Measurements from ENCODE around the gene TMEM80. TPM values are rescaled to one million over a fixed set of nuclear protein-coding genes. Genes with fewer than 3 reads are reported as not detected.

The TMEM80 gene
- total RNA-seq, 1 experiment from 2014 or later = 45.2 TPM

DNA sequence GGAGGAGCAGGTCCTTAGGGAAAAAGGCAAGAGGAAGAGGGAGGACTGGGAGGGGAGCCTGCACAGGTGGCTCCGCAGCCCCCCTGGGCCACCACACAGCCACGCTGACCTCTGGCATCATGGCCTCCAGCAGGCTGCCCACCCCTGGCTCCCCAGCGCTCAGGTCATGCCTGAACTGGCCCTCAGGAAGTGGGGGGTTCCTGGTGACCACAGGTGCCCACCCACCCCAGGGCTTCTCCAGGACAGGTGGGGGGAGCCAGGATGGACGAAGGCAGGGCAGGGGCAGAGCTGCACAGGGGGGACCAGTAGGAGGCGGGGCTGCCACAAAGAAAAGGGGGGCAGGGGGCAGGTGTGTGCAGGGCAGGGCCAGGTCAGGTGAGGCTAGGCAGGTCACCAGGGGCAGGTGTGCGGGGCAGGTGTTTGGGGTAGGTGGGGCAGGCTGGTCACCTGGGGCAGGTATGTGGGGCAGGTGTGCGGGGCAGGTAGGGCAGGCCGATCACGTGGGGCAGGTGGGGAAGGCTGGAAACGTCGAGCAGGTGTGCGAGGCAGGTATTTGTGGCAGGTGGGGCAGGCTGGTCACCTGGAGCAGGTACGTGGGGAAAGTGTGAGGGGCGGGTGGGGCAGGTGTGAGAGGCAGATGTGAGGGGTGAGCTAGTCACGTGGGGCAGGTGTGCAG, 1.6 kb upstream of the TMEM80 start:
- peak overlapping the region; percentile 46 for H3K27ac ChIP-seq (ENCODE audit: low read length)
- POLR2A ChIA-PET = interaction anchor here (0.5 to 0.6 kb wide), 3 partner anchors 55 to 338 kb away, joined by 4 read pairs; no protein-coding TSS in a partner anchor
- no peaks in the 10 kb centered on the region for H3K36me3 ChIP-seq (ENCODE audit: control insufficient read depth, insufficient read depth, low read length)
- TF ChIP-seq SIN3A (IDR thresholded peaks at IDR 0.05; ENCODE audit: borderline replicate concordance, insufficient read depth, low read depth, low read length) (no peak), TCF7L2 (IDR thresholded peaks at IDR 0.05; ENCODE audit: low read depth, low read length) (no peak), POLR2AphosphoS5 (IDR thresholded peaks at IDR 0.05; ENCODE audit: low read depth, low read length) (peak; percentile 48; the same call in 1 of the 2 replicates), REST (IDR thresholded peaks at IDR 0.05; ENCODE audit: insufficient read depth in 1 of 2, low read depth in 2 of 2, low read length in 1 of 2) (peak in 1 of 2 experiments; percentile 23; a peak in 1 of 4 replicates)
- BruUV-seq (replicated peaks) = no TSS peak
- H3K4me1 ChIP-seq (ENCODE audit: control insufficient read depth, insufficient read depth, low read length) = peaks cover 54% of the 10 kb centered on the region
- intact Hi-C loops (cut with micrococcal nuclease; ENCODE audit: unreplicated experiment) = no loop called here
- no peaks in the 10 kb centered on the region for H3K9me3 ChIP-seq (ENCODE audit: control insufficient read depth, insufficient read depth, low read depth, low read length)
- no peaks in the 10 kb centered on the region for H3K27me3 ChIP-seq (ENCODE audit: control insufficient read depth, insufficient read depth, low read length)
- in situ Hi-C loops (cut with HindIII; ENCODE audit: low pct_unique_long_range_greater_than_20kb, low sequenced_read_pairs) = no loop called here
- CTCF ChIA-PET = interaction anchor here (0.7 kb wide), 1 partner anchor 683 kb away, joined by 13 read pairs; no protein-coding TSS in a partner anchor
- DNase-seq (ENCODE audit: low read depth, low spot score) (no peak), ATAC-seq (no peak)
- H3K4me3 ChIP-seq (ENCODE audit: low read depth in 2 of 2, low read length in 2 of 2) = peak overlapping the region; percentile 48 to 78

DNA sequence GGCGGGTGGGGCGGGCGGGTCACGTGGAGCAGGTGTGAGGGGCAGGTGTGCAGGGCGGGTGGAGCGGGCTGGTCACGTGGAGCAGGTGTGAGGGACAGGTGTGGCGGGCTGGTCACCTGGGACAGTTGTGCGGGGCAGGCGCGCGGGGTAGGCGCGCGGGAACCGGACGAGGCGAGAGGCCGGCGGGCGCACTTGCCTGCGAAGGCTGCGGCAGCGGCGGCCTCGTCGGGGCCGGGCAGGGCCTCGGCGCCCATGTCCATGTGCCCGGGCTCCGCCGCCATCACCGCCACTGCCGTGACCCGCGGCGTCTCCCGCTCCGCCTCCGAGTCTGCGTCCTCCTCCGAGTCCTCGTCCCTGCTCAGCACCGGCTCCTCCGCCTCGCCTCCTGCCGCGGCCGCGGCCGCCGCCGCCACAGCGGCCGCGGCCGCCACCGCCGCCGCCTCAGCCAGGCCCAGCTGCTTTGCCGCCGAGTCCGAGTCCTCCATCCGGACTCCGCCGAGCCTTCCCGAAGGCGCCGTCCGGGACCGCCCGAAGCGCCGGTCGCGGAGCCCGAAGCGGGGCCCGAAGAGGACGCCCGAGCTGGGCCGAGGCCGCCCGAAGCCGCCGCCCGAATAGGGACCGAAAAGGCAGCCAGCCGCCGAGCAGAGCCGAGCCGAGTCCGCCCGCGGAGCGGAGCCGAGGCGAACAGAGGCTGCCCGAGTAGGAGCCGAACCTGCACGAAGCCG, 891 bp upstream of the TMEM80 start, which contains the start of gene DEAF1:
TSS of gene DEAF1 (minus strand) at position 660 of the 725 bp plus-strand sequence. CDS start at position 485, 175 bp downstream.
- intact Hi-C loops (cut with micrococcal nuclease; ENCODE audit: unreplicated experiment) = no loop called here
- in situ Hi-C loops (cut with HindIII; ENCODE audit: low pct_unique_long_range_greater_than_20kb, low sequenced_read_pairs) = no loop called here
- ChIA-PET POLR2A (interaction anchor here (0.5 to 1.1 kb wide), 10 partner anchors 9 to 339 kb away, joined by 3 to 8 read pairs (median 4); no protein-coding TSS in a partner anchor), CTCF (interaction anchor here (0.6 kb wide), 1 partner anchor 73 kb away, joined by 4 read pairs; no protein-coding TSS in a partner anchor)
- Histone ChIP-seq H3K36me3 (ENCODE audit: control insufficient read depth, insufficient read depth, low read length) (no peaks in the 10 kb centered on the region), H3K9me3 (ENCODE audit: control insufficient read depth, insufficient read depth, low read depth, low read length) (no peaks in the 10 kb centered on the region), H3K27me3 (ENCODE audit: control insufficient read depth, insufficient read depth, low read length) (no peaks in the 10 kb centered on the region), H3K27ac (ENCODE audit: low read length) (peak within 1 kb of the TSS; percentile 96), H3K4me3 (ENCODE audit: low read depth in 2 of 2, low read length in 2 of 2) (peak within 1 kb of the TSS; percentile 75 to 78), H3K4me1 (ENCODE audit: control insufficient read depth, insufficient read depth, low read length) (peaks cover 55% of the 10 kb centered on the region)
- peak; percentile 49; the same call in 1 of the 2 replicates for TF ChIP-seq SIN3A (IDR thresholded peaks at IDR 0.05; ENCODE audit: borderline replicate concordance, insufficient read depth, low read depth, low read length)
- no peak for TF ChIP-seq POLR2AphosphoS5 (IDR thresholded peaks at IDR 0.05; ENCODE audit: low read depth, low read length)
- TF ChIP-seq REST (IDR thresholded peaks at IDR 0.05; ENCODE audit: insufficient read depth in 1 of 2, low read depth in 2 of 2, low read length in 1 of 2) = 0 out of 4 replicates have a peak, but pooled peaks of 1 of the 2 experiments have one; percentile 32
- ATAC-seq = peak; percentile 89
- peak; percentile 94 for DNase-seq (ENCODE audit: low read depth, low spot score)
- no TSS peak for BruUV-seq (replicated peaks)
